ENCODE data around the gene ACAT2. TPM values are rescaled to one million over a fixed set of nuclear protein-coding genes. Genes with fewer than 3 reads are reported as not detected.

The ACAT2 gene
- total RNA-seq, 1 experiment from 2014 or later = 46.0 TPM

- BruUV-seq (replicated peaks) = no TSS peak
Measured at GRCh38 chr6:159726918-159727716, 34.7 kb upstream of the ACAT2 start, which contains the start of gene WTAP. Gene WTAP, plus strand, starts transcription at chr6:159727506. Its CDS starts 8,760 bp downstream, at chr6:159736266.

DNA sequence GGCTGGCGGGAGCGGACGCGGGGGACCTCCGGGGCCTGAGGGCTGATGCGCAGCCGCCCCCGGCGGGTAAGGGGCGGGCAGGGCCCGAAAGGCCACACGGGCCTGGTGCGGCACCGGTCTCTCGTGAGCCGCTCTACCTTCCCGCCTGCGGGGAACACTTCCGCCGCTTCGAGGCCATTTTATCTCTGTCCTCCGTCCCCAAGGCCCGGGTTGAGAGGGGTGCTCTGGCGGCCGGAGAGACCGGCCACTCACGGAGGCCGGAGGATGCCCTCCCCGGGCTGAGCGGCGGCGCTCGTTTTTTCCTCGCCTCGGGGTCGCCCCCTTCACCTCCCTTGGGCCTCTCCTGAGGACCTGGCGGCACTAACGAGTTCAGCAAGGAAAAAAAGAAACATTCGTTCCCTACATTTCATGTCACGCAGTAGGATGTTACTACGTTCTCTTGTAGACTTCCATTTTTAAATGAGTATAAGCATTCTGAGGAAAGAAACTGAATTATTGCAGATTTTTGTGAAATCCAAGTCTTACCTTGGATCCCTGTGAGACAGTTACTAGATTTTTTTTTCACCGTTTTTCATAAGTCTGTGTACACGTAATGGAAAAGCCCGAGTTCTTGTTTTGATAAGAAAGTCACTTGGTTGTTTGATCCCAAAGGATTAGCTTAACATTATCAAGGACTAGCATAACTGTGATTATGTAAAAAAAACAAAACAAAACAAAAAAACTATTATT is 34.0 kb upstream of the ACAT2 start:
- peak; percentile 39 for DNase-seq (ENCODE audit: unreplicated experiment)
- H3K9me3 Mint-ChIP-seq (ENCODE audit: unreplicated experiment) = no peaks in the 10 kb centered on the region
- no TSS peak for BruUV-seq (replicated peaks)
- peaks cover 11% of the 10 kb centered on the region for H3K4me1 Mint-ChIP-seq (ENCODE audit: insufficient read depth, unreplicated experiment)
- CTCF ChIA-PET = interaction anchor here (1.0 to 5.0 kb wide), 3 partner anchors 34 to 55 kb away, joined by 3 to 44 read pairs (median 3); no protein-coding TSS in a partner anchor
- peak overlapping the region; percentile 89 for H3K27ac Mint-ChIP-seq (ENCODE audit: low read depth, unreplicated experiment)
- no peaks in the 10 kb centered on the region for H3K27me3 Mint-ChIP-seq (ENCODE audit: insufficient read depth, unreplicated experiment)
- POLR2A ChIA-PET = interaction anchor here (1.2 to 18.8 kb wide), 14 partner anchors 7 to 315 kb away, joined by 3 to 877 read pairs (median 12); partner anchors contain the start of genes ACAT2, MRPL18, SOD2 and TCP1
- no peak for TF ChIP-seq CTCF (IDR thresholded peaks at IDR 0.05; ENCODE audit: unreplicated experiment)
- intact Hi-C loops (cut with micrococcal nuclease) = loop anchor here (1.0 to 5.0 kb wide), 2 partner anchors 61 to 124 kb away; partner anchors contain the start of gene TCP1
- peak overlapping the region; percentile 93 for H3K4me3 Mint-ChIP-seq (ENCODE audit: unreplicated experiment)
- H3K36me3 Mint-ChIP-seq (ENCODE audit: insufficient read depth, unreplicated experiment) = peaks cover 61% of the 10 kb centered on the region

More at GRCh38 chr6:159726918-159727716, 34.7 kb upstream of the ACAT2 start, which contains the start of gene WTAP:
- intact Hi-C loops (cut with micrococcal nuclease) = loop anchor here (1.0 to 5.0 kb wide), 2 partner anchors 62 to 125 kb away; partner anchors contain the start of gene TCP1
- ChIA-PET POLR2A (interaction anchor here (0.6 to 18.8 kb wide), 39 partner anchors 8 to 1085 kb away, joined by 3 to 877 read pairs (median 4); partner anchors contain the start of genes ACAT2, MRPL18, SOD2 and TCP1), CTCF (interaction anchor here (0.6 to 2.3 kb wide), 8 partner anchors 10 to 64 kb away, joined by 3 to 13 read pairs (median 4); no protein-coding TSS in a partner anchor)
- H3K9me3 Mint-ChIP-seq (ENCODE audit: unreplicated experiment) = no peaks in the 10 kb centered on the region
- H3K4me1 Mint-ChIP-seq (ENCODE audit: insufficient read depth, unreplicated experiment) = peaks cover 17% of the 10 kb centered on the region
- TF ChIP-seq CTCF (IDR thresholded peaks at IDR 0.05; ENCODE audit: unreplicated experiment) = no peak
- peak within 1 kb of the TSS; percentile 98 for H3K27ac Mint-ChIP-seq (ENCODE audit: low read depth, unreplicated experiment)
- peak within 1 kb of the TSS; percentile 93 for H3K4me3 Mint-ChIP-seq (ENCODE audit: unreplicated experiment)
- H3K27me3 Mint-ChIP-seq (ENCODE audit: insufficient read depth, unreplicated experiment) = no peaks in the 10 kb centered on the region
- DNase-seq (ENCODE audit: unreplicated experiment) = peak; percentile 96
- H3K36me3 Mint-ChIP-seq (ENCODE audit: insufficient read depth, unreplicated experiment) = peaks cover 61% of the 10 kb centered on the region

DNA sequence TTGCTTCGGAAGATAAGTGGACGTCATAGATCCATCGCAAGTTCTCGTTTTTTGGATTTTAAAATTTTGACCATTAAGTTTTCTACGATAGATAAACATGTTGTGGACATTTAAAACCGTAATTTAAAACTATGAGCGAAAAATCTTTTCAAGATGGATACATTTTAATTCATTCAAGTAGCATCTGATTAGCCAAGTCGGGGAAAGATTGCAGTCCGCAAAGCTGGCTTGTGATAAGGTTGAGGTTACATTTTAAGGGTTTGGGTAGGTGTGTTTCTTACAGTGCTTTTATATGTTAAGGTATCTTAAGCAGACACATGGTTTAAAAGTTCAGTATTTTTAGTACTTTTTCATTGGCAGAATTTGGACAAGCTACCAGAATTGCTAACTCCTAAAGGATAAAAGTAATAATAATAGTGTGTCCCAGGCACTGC is 33.3 kb upstream of the ACAT2 start:
- peak overlapping the region; percentile 89 for H3K27ac Mint-ChIP-seq (ENCODE audit: low read depth, unreplicated experiment)
- DNase-seq (ENCODE audit: unreplicated experiment) = peak; percentile 8
- POLR2A ChIA-PET = interaction anchor here (0.7 to 18.8 kb wide), 12 partner anchors 9 to 1084 kb away, joined by 3 to 877 read pairs (median 16); partner anchors contain the start of genes ACAT2, DYNLT1, MRPL18 and SOD2
- BruUV-seq (replicated peaks) = TSS peak; percentile 39
- no peaks in the 10 kb centered on the region for H3K27me3 Mint-ChIP-seq (ENCODE audit: insufficient read depth, unreplicated experiment)
- H3K9me3 Mint-ChIP-seq (ENCODE audit: unreplicated experiment) = no peaks in the 10 kb centered on the region
- H3K4me3 Mint-ChIP-seq (ENCODE audit: unreplicated experiment) = peak overlapping the region; percentile 93
- intact Hi-C loops (cut with micrococcal nuclease) = loop anchor here (5.0 kb wide), 1 partner anchor 124 kb away; no protein-coding TSS in a partner anchor
- CTCF ChIA-PET = interaction anchor here (0.5 to 5.0 kb wide), 4 partner anchors 13 to 122 kb away, joined by 3 to 44 read pairs (median 4); no protein-coding TSS in a partner anchor
- peaks cover 5% of the 10 kb centered on the region for H3K4me1 Mint-ChIP-seq (ENCODE audit: insufficient read depth, unreplicated experiment)
- TF ChIP-seq CTCF (IDR thresholded peaks at IDR 0.05; ENCODE audit: unreplicated experiment) = no peak
- H3K36me3 Mint-ChIP-seq (ENCODE audit: insufficient read depth, unreplicated experiment) = peaks cover 67% of the 10 kb centered on the region
